B cell (primary cell): ENCODE data around the gene STRADB. TPM values are rescaled to one million over a fixed set of nuclear protein-coding genes. Genes with fewer than 3 reads are reported as not detected.

Source experiments
- ATAC-seq: fragments of 200-7000 bp; cut with Tn5 transposase; one replicate; pipeline ENCODE4 v1.10.0; 2021; ENCODE audit warnings: low read depth, mild to moderate bottlenecking, moderate number of reproducible peaks, moderate library complexity
- CTCF ChIA-PET: fragments of 350-600 bp; sonication (Branson Sonifier 250); formaldehyde crosslinking; loops from one replicate; lab custom pipeline; 2021; ENCODE audit warnings: antibody characterized with exemption, inconsistent platforms; lab: Charles Lee
- POLR2A ChIA-PET: fragments of 350-600 bp; sonication (Branson Sonifier 250); formaldehyde crosslinking; loops from one replicate; lab custom pipeline; 2021; ENCODE audit warnings: antibody characterized with exemption; lab: Charles Lee
- DNase-seq: peaks from one replicate; pipeline ENCODE4 v3.0.0; 2013
- H2AFZ ChIP-seq: 2 replicates; pipeline ENCODE4 v1.6.1; 2012; ENCODE audit warnings: mild to moderate bottlenecking, low read depth, low read length; ENCODE audit not compliant: insufficient read depth, poor library complexity, severe bottlenecking
- H3K27ac ChIP-seq, 2 donors: 1 replicate in 1 of 2; 2 replicates in 1 of 2; pipeline ENCODE4 v1.5.1; 2012 to 2013; ENCODE audit warnings: low read length in 2 of 2, mild to moderate bottlenecking in 2 of 2, moderate library complexity in 1 of 2
- H3K27me3 ChIP-seq, 4 experiments: fragments of 200-600 bp in 1 of 4; sonication (generic) in 1 of 4; replicated peaks in 1 of 4; 1 replicate in 2 of 4; 2 replicates in 2 of 4; pipeline versions ENCODE4 v1.6.1 to v1.7.0; 2013 to 2016; ENCODE audit warnings: low read length in 3 of 4, mild to moderate bottlenecking in 2 of 4, mixed read lengths in 1 of 4, moderate library complexity in 1 of 4; ENCODE audit not compliant: insufficient read depth in 4 of 4, control insufficient read depth in 3 of 4; ENCODE audit errors: control extremely low read depth in 1 of 4
- H3K36me3 ChIP-seq, 2 experiments: replicated peaks in 1 of 2; 1 replicate in 1 of 2; 2 replicates in 1 of 2; pipeline versions ENCODE4 v1.6.1 to v1.7.1; 2013; ENCODE audit warnings: low read length in 1 of 2; ENCODE audit not compliant: insufficient read depth in 2 of 2, control insufficient read depth in 1 of 2; ENCODE audit errors: control extremely low read depth in 1 of 2, extremely low read depth in 1 of 2
- H3K4me1 ChIP-seq, 2 donors: fragments of 200-600 bp in 1 of 2; sonication (generic) in 1 of 2; 1 replicate in 1 of 2; 2 replicates in 1 of 2; pipeline versions ENCODE4 v1.5.1 to v1.6.1; 2013 to 2017; ENCODE audit warnings: low read length in 2 of 2; ENCODE audit not compliant: control insufficient read depth in 2 of 2, insufficient read depth in 2 of 2
- H3K4me2 ChIP-seq: replicated peaks from 2 replicates; pipeline ENCODE3; 2012; ENCODE audit warnings: mild to moderate bottlenecking, low read depth, low read length; ENCODE audit not compliant: poor library complexity, severe bottlenecking
- H3K4me3 ChIP-seq, 5 experiments: fragments of 200-600 bp in 1 of 5; sonication (generic) in 1 of 5; 1 replicate in 3 of 5; 2 replicates in 2 of 5; pipeline versions ENCODE4 v1.5.1 to v1.7.0; 2011 to 2016; ENCODE audit warnings: low read length in 4 of 5, mild to moderate bottlenecking in 4 of 5, low read depth in 2 of 5, control low read depth in 1 of 5, moderate library complexity in 1 of 5; ENCODE audit not compliant: insufficient read depth in 1 of 5; ENCODE audit errors: control extremely low read depth in 1 of 5, extremely low read depth in 1 of 5
- H3K79me2 ChIP-seq: fragments of 200-600 bp; sonication (generic); one replicate; pipeline ENCODE4 v1.6.0; 2016; ENCODE audit warnings: low read length; ENCODE audit not compliant: control insufficient read depth, insufficient read depth
- H3K9ac ChIP-seq: fragments of 200-600 bp; sonication (generic); 2 replicates; pipeline ENCODE4 v1.6.1; 2017; ENCODE audit warnings: mild to moderate bottlenecking, low read length, moderate library complexity
- H3K9me3 ChIP-seq, 3 donors: one replicate each; pipeline versions ENCODE4 v1.6.1 to v1.7.1; 2013; ENCODE audit warnings: low read length in 2 of 3; ENCODE audit not compliant: control insufficient read depth in 2 of 3, insufficient read depth in 1 of 3; ENCODE audit errors: control extremely low read depth in 1 of 3
- H4K20me1 ChIP-seq: 2 replicates; pipeline ENCODE4 v1.6.0; 2012; ENCODE audit warnings: mild to moderate bottlenecking, low read length; ENCODE audit not compliant: insufficient read depth, control insufficient read depth, poor library complexity, severe bottlenecking
- H3K27ac Mint-ChIP-seq: one replicate; pipeline ENCODE4 v1.8.0; 2021; ENCODE audit warnings: mixed read lengths
- H3K27me3 Mint-ChIP-seq: one replicate; pipeline ENCODE4 v1.8.0; 2021; ENCODE audit warnings: mixed read lengths
- H3K4me1 Mint-ChIP-seq: one replicate; pipeline ENCODE4 v1.8.0; 2021; ENCODE audit warnings: mixed read lengths
- H3K4me3 Mint-ChIP-seq: one replicate; pipeline ENCODE4 v1.8.0; 2021; ENCODE audit warnings: mixed read lengths
- H3K9me3 Mint-ChIP-seq: one replicate; pipeline ENCODE4 v1.8.0; 2022; ENCODE audit warnings: mixed read lengths; ENCODE audit not compliant: insufficient read depth
- EZH2 ChIP-seq: IDR thresholded peaks from 2 replicates; pipeline ENCODE4 v1.6.1; 2012; ENCODE audit warnings: borderline replicate concordance, low read depth, mild to moderate bottlenecking, moderate library complexity, low read length; ENCODE audit not compliant: insufficient read depth, poor library complexity, severe bottlenecking
- WGBS: methylation state at CpG from one replicate; pipeline ENCODE4 v1.1.5; 2013; ENCODE audit warnings: missing lambda C conversion rate; ENCODE audit not compliant: insufficient coverage; 5-methylcytosine and 5-hydroxymethylcytosine counted together
- intact Hi-C: fragments of 100-400 bp; cut with micrococcal nuclease; formaldehyde crosslinking; loops from one replicate; pipeline ENCODE4 v1.10.0; 2022
- polyA plus RNA-seq: library from polyadenylated mRNA; depleted of rRNA; stranded (reverse); fragments of >200 nt; gene quantifications from 2 replicates; pipeline ENCODE4 v1.2.3, GENCODE V29; 2012
- total RNA-seq, 2 donors: library from RNA; stranded (reverse); fragments of 120-200 nt in 1 of 2; gene quantifications; 1 replicate in 1 of 2; 2 replicates in 1 of 2; pipeline versions ENCODE4 v1.2.3 to v1.2.4, GENCODE V29; 2013 to 2022
- TF ChIP-seq, protein P1 (sequence below): fragments of 200-600 bp; IDR thresholded peaks from one replicate; pipeline ENCODE4 v1.8.0; 2022; ENCODE audit warnings: antibody characterized with exemption, mild to moderate bottlenecking

STRADB gene
- total and polyA plus RNA-seq, 2 donors (not counting 1 experiment from before 2014, with no cell fraction given), result 17.2 to 17.5 TPM

GRCh38 chr2:201404699-201405280, 46.8 kb upstream of the STRADB start:
- no peaks in the 10 kb centered on the region for H3K9me3 Mint-ChIP-seq
- no peaks in the 10 kb centered on the region for H3K27me3 Mint-ChIP-seq
- Histone ChIP-seq H3K9ac (no peak overlapping the region), H3K9me3 (peaks cover 0 to under 1% (median 0%) of the 10 kb centered on the region in 3 donors), H3K36me3 (peaks cover 13 to 16% of the 10 kb centered on the region in 2 experiments), H3K4me3 (no peak overlapping the region), H4K20me1 (peaks cover 5% of the 10 kb centered on the region), H3K27me3 (no peaks in the 10 kb centered on the region), H3K4me2 (no peak overlapping the region), H3K79me2 (peaks cover 83% of the 10 kb centered on the region), H3K27ac (no peak overlapping the region), H2AFZ (no peak overlapping the region), H3K4me1 (no peaks in the 10 kb centered on the region)
- H3K4me3 Mint-ChIP-seq, result no peak overlapping the region
- H3K4me1 Mint-ChIP-seq, result peaks cover 16% of the 10 kb centered on the region
- no peak for TF ChIP-seq EZH2
- TF ChIP-seq, protein P1, sequence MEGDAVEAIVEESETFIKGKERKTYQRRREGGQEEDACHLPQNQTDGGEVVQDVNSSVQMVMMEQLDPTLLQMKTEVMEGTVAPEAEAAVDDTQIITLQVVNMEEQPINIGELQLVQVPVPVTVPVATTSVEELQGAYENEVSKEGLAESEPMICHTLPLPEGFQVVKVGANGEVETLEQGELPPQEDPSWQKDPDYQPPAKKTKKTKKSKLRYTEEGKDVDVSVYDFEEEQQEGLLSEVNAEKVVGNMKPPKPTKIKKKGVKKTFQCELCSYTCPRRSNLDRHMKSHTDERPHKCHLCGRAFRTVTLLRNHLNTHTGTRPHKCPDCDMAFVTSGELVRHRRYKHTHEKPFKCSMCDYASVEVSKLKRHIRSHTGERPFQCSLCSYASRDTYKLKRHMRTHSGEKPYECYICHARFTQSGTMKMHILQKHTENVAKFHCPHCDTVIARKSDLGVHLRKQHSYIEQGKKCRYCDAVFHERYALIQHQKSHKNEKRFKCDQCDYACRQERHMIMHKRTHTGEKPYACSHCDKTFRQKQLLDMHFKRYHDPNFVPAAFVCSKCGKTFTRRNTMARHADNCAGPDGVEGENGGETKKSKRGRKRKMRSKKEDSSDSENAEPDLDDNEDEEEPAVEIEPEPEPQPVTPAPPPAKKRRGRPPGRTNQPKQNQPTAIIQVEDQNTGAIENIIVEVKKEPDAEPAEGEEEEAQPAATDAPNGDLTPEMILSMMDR, result no peak
- intact Hi-C loops, result no loop called here
- ChIA-PET CTCF (interaction anchor here (0.6 kb wide), 1 partner anchor 234 kb away, joined by 3 read pairs; no protein-coding TSS in a partner anchor), POLR2A (interaction anchor here (0.5 kb wide), 1 partner anchor 10 kb away, joined by 3 read pairs; no protein-coding TSS in a partner anchor)
- DNase-seq, result no peak
- WGBS, result no CpG with 5 or more reads among the region's 3 CpGs
- no peak for ATAC-seq
- no peak overlapping the region for H3K27ac Mint-ChIP-seq

GRCh38 chr2:201406077-201406662, 45.4 kb upstream of the STRADB start:
- H3K9me3 ChIP-seq, result peaks cover 0 to 5% (median 0%) of the 10 kb centered on the region in 3 donors
- DNase-seq (no peak), ATAC-seq (no peak)
- peaks cover 93% of the 10 kb centered on the region for H3K79me2 ChIP-seq
- Mint-ChIP-seq H3K27ac (no peak overlapping the region), H3K27me3 (no peaks in the 10 kb centered on the region), H3K9me3 (no peaks in the 10 kb centered on the region), H3K4me3 (no peak overlapping the region), H3K4me1 (peaks cover 15% of the 10 kb centered on the region)
- POLR2A ChIA-PET, result no interaction called here
- peaks cover 5% of the 10 kb centered on the region for H4K20me1 ChIP-seq
- H3K27me3 ChIP-seq, result no peaks in the 10 kb centered on the region
- CTCF ChIA-PET, result no interaction called here
- intact Hi-C loops, result no loop called here
- peaks cover 8 to 11% of the 10 kb centered on the region in 2 donors for H3K4me1 ChIP-seq
- no peak for TF ChIP-seq EZH2
- TF ChIP-seq, protein P1, result no peak
- H3K36me3 ChIP-seq, result peaks cover 9 to 18% of the 10 kb centered on the region in 2 experiments
- H2AFZ ChIP-seq, result no peak overlapping the region
- WGBS, result no CpG with 5 or more reads among the region's 3 CpGs
- no peak overlapping the region for H3K9ac ChIP-seq
- H3K4me3 ChIP-seq, result no peak overlapping the region
- H3K27ac ChIP-seq, result no peak overlapping the region
- H3K4me2 ChIP-seq, result no peak overlapping the region
